Activated CD4-positive, alpha-beta memory T cell treated with anti-CD3 and anti-CD28 coated beads for 36 hours (primary cell): ENCODE data around the gene WWC1. TPM values are rescaled to one million over a fixed set of nuclear protein-coding genes. Genes with fewer than 3 reads are reported as not detected.

Experiments
- CTCF ChIA-PET: fragments of 350-600 bp; sonication (Branson Sonifier 250); formaldehyde crosslinking; loops from one replicate; lab custom pipeline; 2021; ENCODE audit warnings: antibody characterized with exemption, inconsistent platforms; lab: Charles Lee
- POLR2A ChIA-PET: fragments of 350-600 bp; sonication (Branson Sonifier 250); formaldehyde crosslinking; loops from one replicate; lab custom pipeline; 2021; ENCODE audit warnings: antibody characterized with exemption; lab: Charles Lee
- DNase-seq: peaks from one replicate; pipeline ENCODE4 v3.0.0-alpha.2; 2020
- H3K27ac Mint-ChIP-seq: one replicate; pipeline ENCODE4 v1.8.0; 2021; ENCODE audit warnings: mixed read lengths
- H3K27me3 Mint-ChIP-seq: one replicate; pipeline ENCODE4 v1.8.0; 2021; ENCODE audit warnings: mixed read lengths
- H3K36me3 Mint-ChIP-seq: one replicate; pipeline ENCODE4 v1.8.0; 2021; ENCODE audit warnings: mixed read lengths
- H3K4me1 Mint-ChIP-seq: one replicate; pipeline ENCODE4 v1.8.0; 2021; ENCODE audit warnings: low read depth, mixed read lengths
- H3K4me3 Mint-ChIP-seq: one replicate; pipeline ENCODE4 v1.8.0; 2021; ENCODE audit warnings: mild to moderate bottlenecking, mixed read lengths
- H3K9me3 Mint-ChIP-seq: one replicate; pipeline ENCODE4 v1.8.0; 2021; ENCODE audit warnings: mixed read lengths
- intact Hi-C: fragments of 100-400 bp; cut with micrococcal nuclease; formaldehyde crosslinking; loops from one replicate; pipeline ENCODE4 v1.15.1; 2023
- total RNA-seq, 2 experiments: library from RNA; stranded (reverse); gene quantifications; one replicate each; pipeline ENCODE4 v1.2.3, GENCODE V29; 2021

WWC1 gene
- total RNA-seq, 2 experiments from 2014 or later, result 0.82 to 1.3 TPM

- no peak for DNase-seq
- Mint-ChIP-seq H3K27me3 (no peaks in the 10 kb centered on the region), H3K4me1 (no peaks in the 10 kb centered on the region), H3K4me3 (no peak overlapping the region), H3K9me3 (no peaks in the 10 kb centered on the region), H3K36me3 (no peaks in the 10 kb centered on the region), H3K27ac (no peak overlapping the region)
- intact Hi-C loops, result no loop called here
- ChIA-PET CTCF (no interaction called here), POLR2A (no interaction called here)
These were observed 157.7 kb downstream of the WWC1 start for GRCh38 chr5:168449166-168449565.

GRCh38 chr5:168451565-168451964 is 160.1 kb downstream of the WWC1 start:
- Mint-ChIP-seq H3K36me3 (no peaks in the 10 kb centered on the region), H3K4me3 (no peak overlapping the region), H3K4me1 (no peaks in the 10 kb centered on the region), H3K9me3 (no peaks in the 10 kb centered on the region), H3K27ac (no peak overlapping the region), H3K27me3 (no peaks in the 10 kb centered on the region)
- ChIA-PET CTCF (no interaction called here), POLR2A (no interaction called here)
- intact Hi-C loops, result no loop called here
- no peak for DNase-seq

- Mint-ChIP-seq H3K36me3 (peaks cover 4% of the 10 kb centered on the region), H3K27ac (no peak overlapping the region), H3K4me1 (no peaks in the 10 kb centered on the region), H3K27me3 (no peaks in the 10 kb centered on the region), H3K9me3 (peaks cover 3% of the 10 kb centered on the region), H3K4me3 (no peak overlapping the region)
- no peak for DNase-seq
- ChIA-PET CTCF (no interaction called here), POLR2A (no interaction called here)
- intact Hi-C loops, result no loop called here
These were observed 163.8 kb downstream of the WWC1 start for GRCh38 chr5:168455201-168455600.

- CTCF ChIA-PET, result no interaction called here
- Mint-ChIP-seq H3K4me3 (no peak overlapping the region), H3K27me3 (no peaks in the 10 kb centered on the region), H3K9me3 (peaks cover 3% of the 10 kb centered on the region), H3K36me3 (peaks cover 4% of the 10 kb centered on the region), H3K4me1 (no peaks in the 10 kb centered on the region), H3K27ac (no peak overlapping the region)
- POLR2A ChIA-PET, result no interaction called here
- no peak for DNase-seq
- intact Hi-C loops, result no loop called here
These were observed 166.1 kb downstream of the WWC1 start for GRCh38 chr5:168457542-168457941.

GRCh38 chr5:168460606-168461005 is 169.2 kb downstream of the WWC1 start:
- CTCF ChIA-PET, result no interaction called here
- DNase-seq, result no peak
- POLR2A ChIA-PET, result no interaction called here
- no peak overlapping the region for H3K27ac Mint-ChIP-seq
- H3K4me1 Mint-ChIP-seq, result no peaks in the 10 kb centered on the region
- no peaks in the 10 kb centered on the region for H3K27me3 Mint-ChIP-seq
- H3K4me3 Mint-ChIP-seq, result no peak overlapping the region
- intact Hi-C loops, result no loop called here
- peaks cover 4% of the 10 kb centered on the region for H3K36me3 Mint-ChIP-seq
- peaks cover 3% of the 10 kb centered on the region for H3K9me3 Mint-ChIP-seq

- CTCF ChIA-PET, result interaction anchor here (1.8 kb wide), 1 partner anchor 19 kb away, joined by 6 read pairs; no protein-coding TSS in a partner anchor
- Mint-ChIP-seq H3K4me1 (no peaks in the 10 kb centered on the region), H3K27me3 (no peaks in the 10 kb centered on the region), H3K4me3 (no peak overlapping the region), H3K9me3 (peaks cover 3% of the 10 kb centered on the region), H3K36me3 (no peaks in the 10 kb centered on the region), H3K27ac (no peak overlapping the region)
- DNase-seq, result no peak
- intact Hi-C loops, result no loop called here
- POLR2A ChIA-PET, result no interaction called here
These were observed 171.6 kb downstream of the WWC1 start for GRCh38 chr5:168463081-168463480.

GRCh38 chr5:168464214-168464613 is 172.8 kb downstream of the WWC1 start:
- H3K4me3 Mint-ChIP-seq, result no peak overlapping the region
- H3K27ac Mint-ChIP-seq, result no peak overlapping the region
- intact Hi-C loops, result no loop called here
- H3K9me3 Mint-ChIP-seq, result no peaks in the 10 kb centered on the region
- no peaks in the 10 kb centered on the region for H3K4me1 Mint-ChIP-seq
- POLR2A ChIA-PET, result no interaction called here
- no peaks in the 10 kb centered on the region for H3K36me3 Mint-ChIP-seq
- H3K27me3 Mint-ChIP-seq, result no peaks in the 10 kb centered on the region
- CTCF ChIA-PET, result no interaction called here
- no peak for DNase-seq

- no peak overlapping the region for H3K4me3 Mint-ChIP-seq
- no peaks in the 10 kb centered on the region for H3K4me1 Mint-ChIP-seq
These were observed 173.2 kb downstream of the WWC1 start for GRCh38 chr5:168464641-168465040.

GRCh38 chr5:168467755-168468330 is 176.4 kb downstream of the WWC1 start:
- POLR2A ChIA-PET, result no interaction called here
- no peaks in the 10 kb centered on the region for H3K9me3 Mint-ChIP-seq
- H3K27me3 Mint-ChIP-seq, result no peaks in the 10 kb centered on the region
- no peak overlapping the region for H3K4me3 Mint-ChIP-seq
- CTCF ChIA-PET, result no interaction called here
- H3K36me3 Mint-ChIP-seq, result no peaks in the 10 kb centered on the region
- no peak for DNase-seq
- no peaks in the 10 kb centered on the region for H3K4me1 Mint-ChIP-seq
- H3K27ac Mint-ChIP-seq, result no peak overlapping the region
- intact Hi-C loops, result no loop called here

More at GRCh38 chr5:168464641-168465040, 173.2 kb downstream of the WWC1 start:
- H3K9me3 Mint-ChIP-seq, result no peaks in the 10 kb centered on the region
- no peaks in the 10 kb centered on the region for H3K36me3 Mint-ChIP-seq
- DNase-seq, result no peak
- ChIA-PET CTCF (no interaction called here), POLR2A (no interaction called here)
- H3K27ac Mint-ChIP-seq, result no peak overlapping the region
- intact Hi-C loops, result no loop called here
- H3K27me3 Mint-ChIP-seq, result no peaks in the 10 kb centered on the region

GRCh38 chr5:168468836-168469235 is 177.4 kb downstream of the WWC1 start:
- Mint-ChIP-seq H3K4me1 (no peaks in the 10 kb centered on the region), H3K36me3 (no peaks in the 10 kb centered on the region), H3K9me3 (no peaks in the 10 kb centered on the region), H3K27ac (no peak overlapping the region), H3K27me3 (no peaks in the 10 kb centered on the region), H3K4me3 (no peak overlapping the region)
- intact Hi-C loops, result no loop called here
- DNase-seq, result no peak
- ChIA-PET POLR2A (no interaction called here), CTCF (no interaction called here)

- Mint-ChIP-seq H3K4me1 (no peaks in the 10 kb centered on the region), H3K27me3 (no peaks in the 10 kb centered on the region), H3K4me3 (no peak overlapping the region), H3K27ac (no peak overlapping the region), H3K36me3 (no peaks in the 10 kb centered on the region), H3K9me3 (no peaks in the 10 kb centered on the region)
- CTCF ChIA-PET, result no interaction called here
- POLR2A ChIA-PET, result no interaction called here
- no peak for DNase-seq
- intact Hi-C loops, result no loop called here
These were observed 178.4 kb downstream of the WWC1 start for GRCh38 chr5:168469816-168470215.

GRCh38 chr5:168471785-168472184 is 180.3 kb downstream of the WWC1 start:
- no peak for DNase-seq
- Mint-ChIP-seq H3K27ac (no peak overlapping the region), H3K4me3 (no peak overlapping the region), H3K9me3 (no peaks in the 10 kb centered on the region), H3K4me1 (no peaks in the 10 kb centered on the region), H3K36me3 (no peaks in the 10 kb centered on the region), H3K27me3 (no peaks in the 10 kb centered on the region)
- intact Hi-C loops, result no loop called here
- POLR2A ChIA-PET, result no interaction called here
- CTCF ChIA-PET, result no interaction called here

- no peak for DNase-seq
- H3K27me3 Mint-ChIP-seq, result no peaks in the 10 kb centered on the region
- H3K4me3 Mint-ChIP-seq, result no peak overlapping the region
- H3K27ac Mint-ChIP-seq, result no peak overlapping the region
- H3K36me3 Mint-ChIP-seq, result no peaks in the 10 kb centered on the region
- CTCF ChIA-PET, result no interaction called here
- POLR2A ChIA-PET, result no interaction called here
- intact Hi-C loops, result no loop called here
- H3K4me1 Mint-ChIP-seq, result no peaks in the 10 kb centered on the region
- H3K9me3 Mint-ChIP-seq, result no peaks in the 10 kb centered on the region
These were observed 180.9 kb downstream of the WWC1 start for GRCh38 chr5:168472329-168472728.
